Stimulated activated CD4-positive, alpha-beta T cell treated with anti-CD3 and anti-CD28 coated beads, Interleukin-2, amount 100 ng/mL, for 4 hours (primary cell): ENCODE results near the gene PCDHGA8.
A peak's percentile ranks its signal among the peaks of the same experiment; 100 is the strongest.
"Not testable (repeated sequence)": the region's sequence is repeated elsewhere in the genome, so short reads cannot be mapped to it uniquely, and the experiment has no call there.

Source experiments
- DNase-seq: peaks from one replicate; pipeline ENCODE4 v3.0.0-alpha.2; 2020; ENCODE audit warnings: low read depth

Gene PCDHGA8

DNA sequence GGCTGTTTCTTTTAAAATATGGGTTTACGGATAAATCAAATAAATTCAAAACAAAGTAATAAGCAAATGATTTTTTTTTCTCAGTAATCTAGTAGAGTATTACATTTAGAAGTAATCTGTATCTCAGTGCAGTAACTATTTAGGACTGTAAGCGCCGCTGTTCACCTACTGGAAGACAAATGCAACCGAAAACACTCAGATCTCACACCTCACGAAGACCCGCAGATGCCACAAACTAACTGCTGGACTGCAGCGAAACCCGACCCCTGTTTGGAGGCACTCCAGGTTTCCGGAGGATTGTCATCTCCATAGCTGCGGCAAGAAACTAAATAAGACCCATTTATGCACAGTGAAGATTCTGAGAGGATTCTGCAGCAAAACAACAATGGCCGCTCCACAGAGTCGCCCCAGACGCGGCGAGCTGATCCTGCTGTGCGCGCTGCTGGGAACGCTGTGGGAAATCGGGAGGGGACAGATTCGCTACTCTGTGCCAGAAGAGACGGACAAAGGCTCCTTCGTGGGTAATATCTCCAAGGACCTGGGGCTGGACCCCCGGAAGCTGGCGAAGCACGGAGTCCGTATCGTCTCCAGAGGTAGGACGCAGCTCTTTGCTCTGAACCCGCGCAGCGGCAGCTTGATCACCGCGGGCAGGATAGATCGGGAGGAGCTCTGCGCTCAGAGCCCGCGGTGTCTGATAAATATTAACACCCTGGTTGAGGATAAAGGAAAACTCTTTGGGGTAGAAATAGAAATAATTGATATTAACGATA lies at the start of gene PCDHGA8:
TSS of gene PCDHGA8 (plus strand) at position 205 of the 770 bp plus-strand sequence. CDS start at position 386, 181 bp downstream.
- DNase-seq: no peak

- no peak for DNase-seq
Observed at GRCh38 chr5:141342773-141343172, 49.7 kb upstream of the PCDHGA8 start.

DNA sequence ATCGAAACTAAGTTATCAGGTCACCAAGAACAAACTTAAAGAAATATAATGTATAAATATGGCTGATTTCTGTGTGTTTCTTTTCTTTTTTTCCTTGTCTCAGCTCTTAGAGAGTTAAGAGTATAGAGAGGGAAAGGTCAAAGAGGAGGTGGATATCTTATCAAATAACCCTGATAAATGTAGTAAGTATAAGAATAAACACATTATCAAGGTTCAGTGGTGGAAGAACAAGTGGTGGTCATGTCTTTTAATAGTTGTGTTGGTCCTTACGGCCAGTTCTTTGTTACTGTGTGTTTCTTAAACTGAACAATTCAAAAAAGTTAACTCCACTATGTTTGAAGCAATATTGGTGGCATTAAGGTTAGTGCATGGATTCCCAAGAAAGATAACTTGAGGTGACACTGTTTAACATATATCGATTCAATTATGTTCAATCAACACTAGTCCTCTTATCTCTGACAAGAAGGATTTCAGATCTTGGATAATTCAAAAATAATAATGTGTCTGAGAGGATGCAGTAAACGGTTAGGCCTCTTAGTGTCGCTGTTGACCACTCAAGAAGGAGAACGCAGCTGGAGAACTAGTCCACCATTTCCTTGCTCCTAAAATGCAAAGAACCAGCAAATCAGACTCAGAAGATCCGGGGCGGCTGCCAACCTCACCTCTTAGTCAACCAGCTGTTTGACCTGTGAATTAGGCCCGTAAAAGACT lies 49.0 kb upstream of the PCDHGA8 start, which contains the start of gene PCDHGA3:
TSS of gene PCDHGA3 (plus strand) at position 588 of the 711 bp plus-strand sequence. CDS start 205 bp downstream, outside the sequence.
- DNase-seq: no peak

DNA sequence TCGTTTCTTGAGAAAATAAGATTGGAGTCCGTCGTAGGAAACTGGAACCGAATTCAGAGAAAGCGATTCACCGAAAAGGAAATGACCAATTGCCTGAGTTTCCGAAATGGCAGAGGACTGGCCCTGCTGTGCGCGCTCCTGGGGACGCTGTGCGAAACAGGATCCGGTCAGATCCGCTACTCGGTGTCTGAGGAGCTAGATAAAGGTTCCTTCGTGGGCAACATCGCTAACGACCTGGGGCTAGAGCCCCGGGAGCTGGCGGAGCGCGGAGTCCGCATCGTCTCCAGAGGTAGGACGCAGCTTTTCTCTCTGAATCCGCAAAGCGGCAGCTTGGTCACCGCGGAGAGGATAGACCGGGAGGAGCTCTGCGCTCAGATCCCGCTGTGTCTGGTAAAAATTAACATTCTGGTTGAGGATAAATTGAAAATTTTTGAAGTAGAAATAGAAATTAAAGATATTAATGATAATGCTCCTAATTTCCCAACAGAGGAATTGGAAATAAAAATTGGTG lies 48.4 kb upstream of the PCDHGA8 start:
- DNase-seq: no peak

DNA sequence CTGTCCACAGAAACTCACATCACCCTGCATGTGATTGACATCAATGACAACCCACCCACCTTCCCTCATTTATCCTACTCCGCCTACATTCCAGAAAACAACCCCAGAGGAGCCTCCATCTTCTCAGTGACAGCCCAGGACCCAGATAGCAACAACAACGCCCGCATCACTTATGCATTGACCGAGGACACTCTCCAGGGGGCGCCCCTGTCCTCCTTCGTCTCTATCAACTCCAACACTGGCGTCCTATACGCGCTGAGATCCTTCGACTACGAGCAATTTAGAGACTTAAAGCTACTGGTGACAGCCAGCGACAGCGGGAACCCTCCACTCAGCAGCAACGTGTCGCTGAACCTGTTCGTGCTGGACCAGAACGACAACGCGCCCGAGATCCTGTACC lies 47.1 kb upstream of the PCDHGA8 start:
- DNase-seq: no peak

DNA sequence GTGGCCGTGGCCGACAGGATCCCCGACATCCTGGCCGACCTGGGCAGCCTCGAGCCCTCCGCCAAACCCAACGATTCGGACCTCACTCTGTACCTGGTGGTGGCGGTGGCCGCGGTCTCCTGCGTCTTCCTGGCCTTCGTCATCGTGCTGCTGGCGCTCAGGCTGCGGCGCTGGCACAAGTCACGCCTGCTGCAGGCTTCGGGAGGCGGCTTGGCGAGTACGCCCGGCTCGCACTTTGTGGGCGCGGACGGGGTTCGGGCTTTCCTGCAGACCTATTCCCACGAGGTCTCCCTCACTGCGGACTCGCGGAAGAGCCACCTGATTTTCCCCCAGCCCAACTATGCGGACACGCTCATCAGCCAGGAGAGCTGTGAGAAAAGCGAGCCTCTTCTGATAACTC lies 46.4 kb upstream of the PCDHGA8 start:
- DNase-seq: not testable (repeated sequence)

GRCh38 chr5:141349917-141350619 lies 42.4 kb upstream of the PCDHGA8 start, which contains the start of gene PCDHGB1:
TSS of gene PCDHGB1 (plus strand) at chr5:141350099. CDS start at chr5:141350261, 162 bp downstream.
- DNase-seq: no peak

DNA sequence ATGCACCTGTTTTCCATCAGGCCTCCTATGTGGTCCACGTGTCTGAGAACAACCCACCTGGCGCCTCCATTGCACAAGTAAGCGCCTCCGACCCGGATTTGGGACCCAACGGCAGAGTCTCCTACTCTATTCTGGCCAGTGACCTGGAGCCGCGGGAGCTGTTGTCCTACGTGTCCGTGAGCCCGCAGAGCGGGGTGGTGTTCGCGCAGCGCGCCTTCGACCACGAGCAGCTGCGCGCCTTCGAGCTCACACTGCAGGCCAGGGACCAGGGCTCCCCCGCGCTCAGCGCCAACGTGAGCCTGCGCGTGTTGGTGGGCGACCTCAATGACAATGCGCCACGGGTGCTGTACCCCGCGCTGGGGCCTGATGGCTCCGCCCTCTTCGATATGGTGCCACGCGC lies 40.8 kb upstream of the PCDHGA8 start:
- DNase-seq: no peak

- no peak for DNase-seq
Observed at GRCh38 chr5:141354900-141355469, 37.4 kb upstream of the PCDHGA8 start, which contains the start of gene PCDHGA4. TSS of gene PCDHGA4 (plus strand) at chr5:141355021. CDS start at chr5:141355108, 87 bp downstream.

DNA sequence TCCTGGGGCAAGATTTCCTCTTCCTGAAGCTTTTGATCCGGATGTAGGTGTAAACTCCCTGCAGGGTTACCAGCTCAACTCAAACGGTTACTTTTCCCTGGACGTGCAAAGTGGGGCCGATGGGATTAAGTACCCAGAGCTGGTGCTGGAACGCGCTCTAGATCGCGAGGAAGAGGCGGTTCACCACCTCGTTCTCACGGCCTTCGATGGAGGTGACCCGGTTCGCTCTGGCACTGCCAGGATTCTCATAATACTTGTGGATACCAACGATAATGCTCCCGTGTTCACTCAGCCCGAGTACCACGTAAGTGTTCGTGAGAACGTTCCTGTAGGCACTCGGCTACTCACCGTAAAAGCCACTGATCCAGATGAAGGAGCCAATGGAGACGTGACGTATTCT lies 36.8 kb upstream of the PCDHGA8 start:
- no peak for DNase-seq

GRCh38 chr5:141356133-141356532 lies 36.3 kb upstream of the PCDHGA8 start:
- no peak for DNase-seq

DNA sequence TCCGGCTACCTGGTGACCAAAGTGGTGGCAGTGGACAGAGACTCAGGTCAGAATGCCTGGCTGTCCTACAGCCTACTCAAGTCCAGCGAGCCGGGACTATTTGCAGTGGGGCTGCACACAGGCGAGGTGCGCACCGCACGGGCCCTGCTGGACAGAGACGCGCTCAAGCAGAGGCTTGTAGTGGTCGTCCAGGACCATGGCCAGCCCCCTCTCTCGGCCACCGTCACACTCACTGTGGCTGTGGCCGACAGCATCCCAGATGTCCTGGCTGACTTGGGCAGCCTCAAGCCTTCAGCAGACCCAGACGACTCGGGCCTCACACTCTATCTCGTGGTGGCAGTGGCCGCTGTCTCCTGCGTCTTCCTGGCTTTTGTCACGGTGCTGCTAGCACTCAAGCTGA lies 35.5 kb upstream of the PCDHGA8 start:
- no peak for DNase-seq

- no peak for DNase-seq
Observed at GRCh38 chr5:141359790-141360426, 32.5 kb upstream of the PCDHGA8 start, which contains the start of gene PCDHGB2. TSS of gene PCDHGB2 (plus strand) at chr5:141359994. CDS start at chr5:141360136, 142 bp downstream.

DNA sequence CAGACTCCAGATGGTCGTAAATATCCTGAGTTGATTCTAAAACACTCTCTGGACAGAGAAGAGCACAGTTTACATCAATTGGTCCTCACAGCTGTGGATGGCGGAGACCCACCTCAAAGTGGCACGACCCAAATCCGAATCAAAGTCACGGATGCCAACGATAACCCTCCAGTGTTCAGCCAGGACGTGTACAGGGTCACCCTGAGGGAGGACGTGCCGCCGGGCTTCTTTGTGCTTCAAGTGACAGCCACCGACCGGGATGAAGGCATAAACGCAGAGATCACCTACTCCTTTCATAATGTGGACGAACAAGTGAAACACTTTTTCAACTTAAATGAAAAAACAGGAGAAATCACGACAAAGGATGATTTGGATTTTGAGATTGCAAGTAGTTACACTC lies 31.7 kb upstream of the PCDHGA8 start:
- DNase-seq: no peak

DNA sequence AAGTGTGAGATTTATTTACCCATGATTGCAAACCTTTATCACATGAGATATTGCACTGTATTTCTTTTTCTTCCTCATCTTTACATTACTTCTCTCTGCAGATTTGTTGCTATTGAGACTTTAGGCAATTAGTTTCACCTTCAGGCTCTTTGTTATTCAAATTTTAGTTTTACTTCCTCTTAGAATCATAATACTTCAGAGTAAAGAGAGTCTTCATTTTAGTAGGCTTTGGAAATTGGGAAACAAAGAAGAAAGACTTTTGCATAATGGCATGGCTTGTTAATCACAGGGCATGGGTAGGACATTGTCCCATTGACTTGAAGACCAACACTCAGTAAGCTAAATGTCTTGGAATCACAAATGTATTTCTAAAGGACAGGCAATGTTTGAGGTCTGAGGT lies 29.7 kb upstream of the PCDHGA8 start:
- no peak for DNase-seq

DNA sequence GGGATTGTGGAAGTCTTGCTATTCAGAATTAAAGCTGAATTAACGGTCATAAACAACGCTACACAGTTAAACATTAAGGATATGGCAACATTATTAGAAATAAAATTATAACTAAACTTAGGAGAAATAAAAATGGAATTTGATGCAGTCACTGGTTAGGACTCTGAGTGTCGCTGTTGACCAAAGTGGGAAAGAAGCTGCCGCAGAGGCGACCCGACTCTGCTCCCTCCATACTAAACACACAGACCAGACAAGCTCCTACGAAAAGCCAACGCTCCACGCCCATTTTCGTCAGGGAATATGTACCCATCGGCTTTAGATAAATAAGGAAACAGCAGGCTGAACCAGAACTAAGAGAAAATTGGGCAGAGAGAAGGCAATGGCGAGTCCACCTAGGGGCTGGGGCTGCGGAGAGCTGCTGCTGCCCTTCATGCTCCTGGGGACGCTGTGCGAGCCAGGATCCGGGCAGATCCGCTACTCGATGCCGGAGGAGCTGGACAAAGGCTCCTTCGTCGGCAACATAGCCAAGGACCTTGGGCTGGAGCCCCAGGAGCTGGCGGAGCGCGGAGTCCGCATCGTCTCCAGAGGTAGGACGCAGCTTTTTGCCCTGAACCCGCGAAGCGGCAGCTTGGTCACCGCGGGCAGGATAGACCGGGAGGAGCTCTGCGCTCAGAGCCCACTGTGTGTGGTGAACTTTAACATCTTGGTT lies 28.3 kb upstream of the PCDHGA8 start, which contains the start of gene PCDHGA5:
TSS of gene PCDHGA5 (plus strand) at position 211 of the 709 bp plus-strand sequence. CDS start at position 380, 169 bp downstream.
- no peak for DNase-seq

- DNase-seq: no peak
Observed at GRCh38 chr5:141366016-141366896, 26.2 kb upstream of the PCDHGA8 start.

GRCh38 chr5:141369994-141370848 lies 22.2 kb upstream of the PCDHGA8 start, which contains the start of gene PCDHGB3:
TSS of gene PCDHGB3 (plus strand) at chr5:141370242. CDS start at chr5:141370395, 153 bp downstream.
- peak; percentile 9 for DNase-seq
